BJ (cell line): ENCODE measurements around the gene HSPG2. TPM values are rescaled to one million over a fixed set of nuclear protein-coding genes. Genes with fewer than 3 reads are reported as not detected.

ENCODE experiments used
- CTCF ChIA-PET: fragments of 350-600 bp; formaldehyde crosslinking; extraction: SDS; loops from one replicate; lab custom pipeline; 2021; ENCODE audit warnings: antibody characterized with exemption, inconsistent platforms; lab: Yijun Ruan, JAX
- POLR2A ChIA-PET: fragments of 300-600 bp; sonication (Branson Sonifier 250); formaldehyde crosslinking; extraction: SDS; loops from one replicate; lab custom pipeline; 2021; ENCODE audit warnings: antibody characterized with exemption; lab: Charles Lee
- DNase-seq: peaks from one replicate; pipeline ENCODE4 v3.0.0-alpha.2; 2011; ENCODE audit warnings: low read depth
- H3K27me3 ChIP-seq: 2 replicates; pipeline ENCODE4 v1.6.0; 2011; ENCODE audit warnings: low read length; ENCODE audit not compliant: control insufficient read depth, insufficient read depth
- H3K36me3 ChIP-seq: 2 replicates; pipeline ENCODE4 v1.5.1; 2011; ENCODE audit warnings: low read length; ENCODE audit not compliant: control insufficient read depth, insufficient read depth
- H3K4me3 ChIP-seq: 2 replicates; pipeline ENCODE4 v1.5.1; 2011; ENCODE audit warnings: low read depth, mild to moderate bottlenecking, control low read depth, low read length
- polyA plus RNA-seq: library from polyadenylated mRNA; depleted of rRNA; stranded (reverse); fragments of >200 nt; gene quantifications from 2 replicates; pipeline ENCODE4 v1.2.3, GENCODE V29; 2011; rRNA removed
- TF ChIP-seq, protein P1 (sequence below): IDR thresholded peaks from 2 replicates; pipeline ENCODE4 v1.5.1; 2011; ENCODE audit warnings: low read depth, mild to moderate bottlenecking, control low read depth, inconsistent platforms, low read length, moderate library complexity; ENCODE audit not compliant: insufficient read depth

HSPG2 gene
- polyA plus RNA-seq, 1 experiment, result 45.1 TPM

DNA sequence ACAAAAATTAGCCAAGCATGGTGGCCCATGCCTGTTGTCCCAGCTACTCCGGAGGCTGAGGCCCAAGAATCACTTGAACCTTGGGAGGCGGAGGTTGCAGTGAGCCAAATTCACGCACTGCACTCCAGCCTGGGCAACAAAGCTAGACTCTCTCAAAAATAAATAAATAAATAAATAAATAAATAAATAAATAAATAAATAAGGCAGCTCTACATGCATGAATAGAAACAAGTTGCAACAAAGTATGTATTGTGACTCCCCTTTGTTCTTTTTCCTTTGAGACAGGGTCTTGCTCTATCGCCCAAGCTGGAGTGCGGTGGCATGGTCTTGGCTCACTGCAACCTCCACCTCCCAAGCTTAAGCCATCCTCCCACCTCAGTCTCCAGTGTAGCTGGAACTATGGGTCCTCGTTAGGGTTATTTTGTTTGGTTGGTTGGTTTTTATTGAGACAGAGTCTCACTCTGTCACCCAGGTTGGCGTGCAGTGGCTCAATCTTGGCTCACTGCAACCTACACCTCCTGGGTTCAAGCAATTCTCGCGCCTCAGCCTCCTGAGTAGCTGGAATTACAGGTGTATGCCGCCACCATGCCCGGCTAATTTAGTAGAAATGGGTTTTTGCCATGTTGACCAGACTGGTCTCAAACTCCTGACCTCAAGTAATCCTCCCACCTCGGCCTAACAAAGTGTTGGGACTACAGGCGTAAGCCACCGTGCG is 162.1 kb downstream of the HSPG2 start:
- CTCF ChIA-PET, result interaction anchor here (0.6 kb wide), 1 partner anchor 95 kb away, joined by 4 read pairs; no protein-coding TSS in a partner anchor
- H3K27me3 ChIP-seq, result no peaks in the 10 kb centered on the region

DNA sequence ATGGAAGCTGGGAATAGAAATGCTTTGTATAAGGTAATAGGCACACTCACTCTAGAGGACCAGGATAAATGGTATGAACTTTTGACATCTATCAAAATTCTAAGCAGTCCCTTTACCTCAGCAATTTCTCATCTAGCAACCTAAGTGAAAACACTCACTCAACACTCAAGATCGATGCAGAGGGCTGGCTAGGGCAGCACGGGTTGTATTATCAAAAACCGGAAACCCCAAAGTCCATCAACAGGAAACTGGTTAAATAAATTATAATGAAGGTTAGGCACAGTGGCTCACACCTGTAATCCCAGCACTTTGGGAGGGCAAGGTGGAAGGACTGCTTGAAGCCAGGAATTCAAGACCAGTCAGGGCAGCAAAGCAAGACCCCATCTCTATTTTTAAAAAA is 163.5 kb downstream of the HSPG2 start:
- TF ChIP-seq, protein P1, sequence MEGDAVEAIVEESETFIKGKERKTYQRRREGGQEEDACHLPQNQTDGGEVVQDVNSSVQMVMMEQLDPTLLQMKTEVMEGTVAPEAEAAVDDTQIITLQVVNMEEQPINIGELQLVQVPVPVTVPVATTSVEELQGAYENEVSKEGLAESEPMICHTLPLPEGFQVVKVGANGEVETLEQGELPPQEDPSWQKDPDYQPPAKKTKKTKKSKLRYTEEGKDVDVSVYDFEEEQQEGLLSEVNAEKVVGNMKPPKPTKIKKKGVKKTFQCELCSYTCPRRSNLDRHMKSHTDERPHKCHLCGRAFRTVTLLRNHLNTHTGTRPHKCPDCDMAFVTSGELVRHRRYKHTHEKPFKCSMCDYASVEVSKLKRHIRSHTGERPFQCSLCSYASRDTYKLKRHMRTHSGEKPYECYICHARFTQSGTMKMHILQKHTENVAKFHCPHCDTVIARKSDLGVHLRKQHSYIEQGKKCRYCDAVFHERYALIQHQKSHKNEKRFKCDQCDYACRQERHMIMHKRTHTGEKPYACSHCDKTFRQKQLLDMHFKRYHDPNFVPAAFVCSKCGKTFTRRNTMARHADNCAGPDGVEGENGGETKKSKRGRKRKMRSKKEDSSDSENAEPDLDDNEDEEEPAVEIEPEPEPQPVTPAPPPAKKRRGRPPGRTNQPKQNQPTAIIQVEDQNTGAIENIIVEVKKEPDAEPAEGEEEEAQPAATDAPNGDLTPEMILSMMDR, result no peak
- H3K4me3 ChIP-seq, result no peak overlapping the region
- no peaks in the 10 kb centered on the region for H3K27me3 ChIP-seq
- no peak for DNase-seq
- ChIA-PET CTCF (no interaction called here), POLR2A (interaction anchor here (1.0 kb wide), 1 partner anchor 10 kb away, joined by 4 read pairs; no protein-coding TSS in a partner anchor)
- no peaks in the 10 kb centered on the region for H3K36me3 ChIP-seq

More for the DNA sequence above, 162.1 kb downstream of the HSPG2 start:
- DNase-seq, result no peak
- no peak overlapping the region for H3K4me3 ChIP-seq
- H3K36me3 ChIP-seq, result no peaks in the 10 kb centered on the region
- TF ChIP-seq, protein P1, result no peak
- POLR2A ChIA-PET, result no interaction called here

Other genes starting within 250 kb of the HSPG2 start
- gene USP48, start 154.2 kb downstream of the HSPG2 start, polyA plus RNA-seq, result 10.8 and 23.6 TPM in 2 replicates
- gene LDLRAD2, start 125.0 kb downstream of the HSPG2 start, polyA plus RNA-seq, result 0.02 TPM in 1 of 2 replicates, not detected in the other
- not detected in 2 replicates for gene CELA3B, start 39.7 kb upstream of the HSPG2 start, polyA plus RNA-seq
- not detected in 2 replicates for gene CELA3A, start 64.3 kb upstream of the HSPG2 start, polyA plus RNA-seq
- gene CDC42, start 115.4 kb upstream of the HSPG2 start, polyA plus RNA-seq, result 148 and 304 TPM in 2 replicates
- gene WNT4, start 205.8 kb upstream of the HSPG2 start, polyA plus RNA-seq, result 0.02 and 0.13 TPM in 2 replicates